ENCODE results near the gene NDUFA12.

NDUFA12 gene

GRCh38 chr12:94973221-94973620 lies 30.3 kb downstream of the NDUFA12 start:
- no peak for TF ChIP-seq CTCF (conservative IDR thresholded peaks at IDR 0.05; ENCODE audit: control insufficient read depth, insufficient read depth, low read depth, low read length)
- no peak for DNase-seq (ENCODE audit: low read depth)

GRCh38 chr12:94972795-94973194 lies 30.7 kb downstream of the NDUFA12 start:
- TF ChIP-seq CTCF (conservative IDR thresholded peaks at IDR 0.05; ENCODE audit: control insufficient read depth, insufficient read depth, low read depth, low read length): no peak
- no peak overlapping the region for H3K4me3 ChIP-seq (ENCODE audit: control insufficient read depth, low read depth, low read length)
- no peak for DNase-seq (ENCODE audit: low read depth)

More at GRCh38 chr12:94973221-94973620, 30.3 kb downstream of the NDUFA12 start:
- no peak overlapping the region for H3K4me3 ChIP-seq (ENCODE audit: control insufficient read depth, low read depth, low read length)

GRCh38 chr12:94971923-94972322 lies 31.6 kb downstream of the NDUFA12 start:
- no peak for DNase-seq (ENCODE audit: low read depth)
- H3K4me3 ChIP-seq (ENCODE audit: control insufficient read depth, low read depth, low read length): no peak overlapping the region
- no peak for TF ChIP-seq CTCF (conservative IDR thresholded peaks at IDR 0.05; ENCODE audit: control insufficient read depth, insufficient read depth, low read depth, low read length)

- no peak overlapping the region for H3K4me3 ChIP-seq (ENCODE audit: control insufficient read depth, low read depth, low read length)
- no peak for TF ChIP-seq CTCF (conservative IDR thresholded peaks at IDR 0.05; ENCODE audit: control insufficient read depth, insufficient read depth, low read depth, low read length)
- no peak for DNase-seq (ENCODE audit: low read depth)
These were observed 32.9 kb downstream of the NDUFA12 start for GRCh38 chr12:94970560-94970959.

GRCh38 chr12:94969424-94969823 lies 34.1 kb downstream of the NDUFA12 start:
- DNase-seq (ENCODE audit: low read depth): no peak
- no peak for TF ChIP-seq CTCF (conservative IDR thresholded peaks at IDR 0.05; ENCODE audit: control insufficient read depth, insufficient read depth, low read depth, low read length)
- H3K4me3 ChIP-seq (ENCODE audit: control insufficient read depth, low read depth, low read length): no peak overlapping the region

- no peak for TF ChIP-seq CTCF (conservative IDR thresholded peaks at IDR 0.05; ENCODE audit: control insufficient read depth, insufficient read depth, low read depth, low read length)
- no peak overlapping the region for H3K4me3 ChIP-seq (ENCODE audit: control insufficient read depth, low read depth, low read length)
- no peak for DNase-seq (ENCODE audit: low read depth)
These were observed 37.4 kb downstream of the NDUFA12 start for GRCh38 chr12:94965982-94966630.

- TF ChIP-seq CTCF (conservative IDR thresholded peaks at IDR 0.05; ENCODE audit: control insufficient read depth, insufficient read depth, low read depth, low read length): no peak
- no peak for DNase-seq (ENCODE audit: low read depth)
These were observed 39.8 kb downstream of the NDUFA12 start for GRCh38 chr12:94963649-94964048.

More at GRCh38 chr12:94963649-94964048, 39.8 kb downstream of the NDUFA12 start:
- H3K4me3 ChIP-seq (ENCODE audit: control insufficient read depth, low read depth, low read length): no peak overlapping the region

Measured in fibroblast of mammary gland (primary cell).